ENCODE data around the gene CTNNBL1. TPM values are rescaled to one million over a fixed set of nuclear protein-coding genes. Genes with fewer than 3 reads are reported as not detected.
"Not testable (repeated sequence)": the region's sequence is repeated elsewhere in the genome, so short reads cannot be mapped to it uniquely, and the experiment has no call there.

Gene CTNNBL1
- total RNA-seq, 1 experiment from 2014 or later: 37.6 TPM

- no peak for DNase-seq (ENCODE audit: extremely low read depth, low read depth)
Measured at GRCh38 chr20:37848706-37849105, 154.9 kb downstream of the CTNNBL1 start.

GRCh38 chr20:37849156-37849555, 155.3 kb downstream of the CTNNBL1 start:
- no peak for DNase-seq (ENCODE audit: extremely low read depth, low read depth)

GRCh38 chr20:37849566-37849965, 155.7 kb downstream of the CTNNBL1 start:
- no peak for DNase-seq (ENCODE audit: extremely low read depth, low read depth)

- no peak for DNase-seq (ENCODE audit: extremely low read depth, low read depth)
Measured at GRCh38 chr20:37850036-37850592, 156.3 kb downstream of the CTNNBL1 start.

GRCh38 chr20:37850724-37851355, 157.0 kb downstream of the CTNNBL1 start:
- no peak for DNase-seq (ENCODE audit: extremely low read depth, low read depth)

GRCh38 chr20:37852666-37853065, 158.8 kb downstream of the CTNNBL1 start:
- no peak for DNase-seq (ENCODE audit: extremely low read depth, low read depth)

GRCh38 chr20:37853823-37854375, 160.1 kb downstream of the CTNNBL1 start:
- DNase-seq (ENCODE audit: extremely low read depth, low read depth): no peak

- not testable (repeated sequence) for DNase-seq (ENCODE audit: extremely low read depth, low read depth)
Measured at GRCh38 chr20:37856034-37856433, 162.2 kb downstream of the CTNNBL1 start.

- no peak for DNase-seq (ENCODE audit: extremely low read depth, low read depth)
Measured at GRCh38 chr20:37856932-37857660, 163.3 kb downstream of the CTNNBL1 start.

GRCh38 chr20:37859406-37860171, 165.8 kb downstream of the CTNNBL1 start:
- no peak for DNase-seq (ENCODE audit: extremely low read depth, low read depth)

- DNase-seq (ENCODE audit: extremely low read depth, low read depth): no peak
Measured at GRCh38 chr20:37863289-37863688, 169.5 kb downstream of the CTNNBL1 start.

- DNase-seq (ENCODE audit: extremely low read depth, low read depth): no peak
Measured at GRCh38 chr20:37864298-37864697, 170.5 kb downstream of the CTNNBL1 start.

- DNase-seq (ENCODE audit: extremely low read depth, low read depth): no peak
Measured at GRCh38 chr20:37866051-37866450, 172.2 kb downstream of the CTNNBL1 start.

GRCh38 chr20:37867289-37868195, 173.7 kb downstream of the CTNNBL1 start:
- DNase-seq (ENCODE audit: extremely low read depth, low read depth): no peak

GRCh38 chr20:37868851-37869333, 175.1 kb downstream of the CTNNBL1 start:
- DNase-seq (ENCODE audit: extremely low read depth, low read depth): no peak

- DNase-seq (ENCODE audit: extremely low read depth, low read depth): no peak
Measured at GRCh38 chr20:37869334-37869861, 175.6 kb downstream of the CTNNBL1 start.

- DNase-seq (ENCODE audit: extremely low read depth, low read depth): no peak
Measured at GRCh38 chr20:37870294-37870693, 176.5 kb downstream of the CTNNBL1 start.

GRCh38 chr20:37871751-37872150, 177.9 kb downstream of the CTNNBL1 start:
- no peak for DNase-seq (ENCODE audit: extremely low read depth, low read depth)

- no peak for DNase-seq (ENCODE audit: extremely low read depth, low read depth)
Measured at GRCh38 chr20:37872161-37872560, 178.3 kb downstream of the CTNNBL1 start.

All from NCI-H460 (cell line).